ENCODE results near the gene TOLLIP.
"Not testable (repeated sequence)": the region's sequence is repeated elsewhere in the genome, so short reads cannot be mapped to it uniquely, and the experiment has no call there.

TOLLIP gene

DNA sequence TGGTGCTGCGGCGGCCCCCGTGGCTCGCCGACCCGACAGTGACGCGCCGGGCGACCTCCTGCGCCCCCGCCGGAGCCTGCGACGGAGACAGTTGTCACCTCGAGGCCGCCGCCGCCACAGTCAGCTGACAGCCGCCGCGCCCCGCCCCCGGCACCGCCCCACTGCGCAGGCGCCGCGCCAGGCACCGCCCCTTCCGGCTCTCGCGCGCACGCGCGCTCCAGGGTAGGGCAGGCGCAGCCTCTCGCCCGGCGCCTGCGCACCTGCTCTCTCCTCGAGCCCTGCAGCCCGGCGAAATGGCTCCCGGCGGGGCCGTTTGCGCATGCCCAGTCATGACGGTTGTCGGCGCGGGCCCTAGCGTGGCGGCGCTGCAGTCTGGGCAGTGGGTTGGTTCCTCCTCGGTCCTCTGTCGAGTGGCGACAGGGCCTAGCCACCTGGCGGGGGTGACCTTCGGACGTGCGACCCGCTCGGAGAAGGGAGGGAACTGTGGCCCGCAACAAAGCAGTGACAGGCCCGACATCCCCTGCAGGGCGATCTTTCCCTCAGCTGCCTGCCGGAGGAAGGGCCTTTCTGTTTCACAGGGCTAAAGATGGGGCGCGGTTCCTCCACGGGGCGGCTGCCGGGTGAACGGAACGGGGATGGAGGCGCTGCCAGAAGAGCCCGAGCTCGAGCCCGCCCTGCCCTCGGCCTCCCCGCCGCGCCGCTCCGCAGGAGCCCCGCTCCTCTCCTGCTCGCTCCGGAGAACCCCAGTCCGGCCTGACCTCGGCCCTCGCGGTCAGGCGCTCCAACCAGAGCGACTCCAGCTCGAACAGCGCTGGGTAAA lies at the start of gene TOLLIP:
Gene TOLLIP (minus strand): TSS at position 135 of the 820 bp plus-strand sequence. CDS start 134 bp downstream, at position 1.
- DNase-seq = peak; percentile 98

DNA sequence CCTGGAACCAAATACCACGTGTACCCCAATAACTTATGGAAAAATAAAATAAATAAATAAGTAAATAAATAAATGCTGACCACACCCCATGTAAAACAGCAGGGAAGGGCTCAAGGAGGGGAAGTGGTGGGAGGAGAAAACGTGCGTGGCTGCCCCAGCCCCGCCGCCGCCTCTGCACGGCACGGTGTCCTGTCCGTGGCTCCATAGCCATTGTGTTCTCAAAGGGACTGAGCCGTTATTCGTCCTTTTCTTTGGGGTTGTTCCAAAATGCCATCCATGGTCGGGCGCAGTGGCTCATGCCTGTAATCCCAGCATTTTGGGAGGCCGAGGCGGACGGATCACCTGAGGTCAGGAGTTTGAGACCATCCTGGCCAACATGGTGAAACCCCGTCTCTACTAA lies 49.5 kb upstream of the TOLLIP start:
- not testable (repeated sequence) for DNase-seq

DNA sequence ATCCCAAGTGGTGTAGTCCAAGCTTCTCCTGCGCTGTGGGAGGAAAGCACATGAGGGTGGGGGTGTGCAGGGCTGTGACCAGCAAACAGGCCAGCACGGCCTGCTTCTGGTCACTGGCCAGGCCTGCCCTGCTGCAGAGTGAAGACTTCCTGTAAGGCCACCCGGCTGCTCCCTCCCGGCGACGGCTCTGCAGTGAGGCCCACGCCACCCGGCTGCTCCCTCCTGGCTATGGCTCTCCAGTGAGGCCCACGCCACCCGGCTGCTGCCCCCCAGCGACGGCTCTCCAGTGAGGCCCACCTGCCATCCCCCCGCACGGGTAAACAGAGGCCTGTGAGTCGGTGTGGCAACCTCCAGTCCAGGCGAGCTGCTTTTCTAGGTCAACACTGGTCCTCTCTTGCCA lies 48.9 kb upstream of the TOLLIP start:
- DNase-seq = no peak

DNA sequence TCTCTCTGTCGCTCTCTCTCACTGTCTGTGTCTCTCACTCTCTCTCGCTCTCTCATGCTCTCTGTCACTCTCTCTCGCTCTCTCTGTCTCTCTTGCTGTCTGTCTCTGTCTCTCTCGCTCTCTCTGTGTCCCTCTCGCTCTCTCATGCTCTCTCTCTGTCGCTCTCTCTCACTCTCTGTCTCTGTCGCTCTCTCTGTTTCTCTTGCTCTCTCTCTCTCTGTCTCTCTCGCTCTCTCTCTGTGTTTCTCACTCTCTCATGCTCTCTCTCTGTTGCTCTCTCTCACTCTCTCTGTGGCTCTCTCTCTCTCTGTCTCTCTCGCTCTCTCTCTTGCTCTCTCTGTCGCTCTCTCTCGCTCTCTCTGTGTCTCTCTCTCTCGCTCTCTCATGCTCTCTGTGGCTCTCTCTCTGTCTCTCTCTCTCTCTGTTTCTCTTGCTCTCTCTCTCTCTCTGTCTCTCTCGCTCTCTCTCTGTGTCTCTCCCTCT lies 47.1 kb upstream of the TOLLIP start:
- no peak for DNase-seq

DNA sequence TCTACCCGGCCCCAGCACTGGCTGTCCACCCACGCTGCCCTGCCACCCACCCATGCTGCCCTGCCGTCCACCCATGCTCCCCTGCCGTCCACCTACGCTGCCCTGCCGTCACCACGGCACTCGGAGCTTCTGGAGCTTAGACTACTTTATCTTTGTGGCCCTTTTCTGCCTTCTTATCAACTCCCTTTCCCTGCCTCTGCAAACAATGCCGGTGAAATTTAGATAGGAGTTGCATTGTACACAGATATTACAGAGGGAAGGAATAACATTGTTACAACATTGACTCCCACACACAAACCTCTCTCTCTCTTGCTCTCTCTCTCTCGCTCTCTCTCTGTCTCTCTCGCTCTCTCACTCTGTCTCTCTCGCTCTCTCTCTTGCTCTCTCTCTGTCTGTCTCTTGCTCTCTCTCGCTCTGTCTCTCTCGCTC lies 46.6 kb upstream of the TOLLIP start:
- no peak for DNase-seq

DNA sequence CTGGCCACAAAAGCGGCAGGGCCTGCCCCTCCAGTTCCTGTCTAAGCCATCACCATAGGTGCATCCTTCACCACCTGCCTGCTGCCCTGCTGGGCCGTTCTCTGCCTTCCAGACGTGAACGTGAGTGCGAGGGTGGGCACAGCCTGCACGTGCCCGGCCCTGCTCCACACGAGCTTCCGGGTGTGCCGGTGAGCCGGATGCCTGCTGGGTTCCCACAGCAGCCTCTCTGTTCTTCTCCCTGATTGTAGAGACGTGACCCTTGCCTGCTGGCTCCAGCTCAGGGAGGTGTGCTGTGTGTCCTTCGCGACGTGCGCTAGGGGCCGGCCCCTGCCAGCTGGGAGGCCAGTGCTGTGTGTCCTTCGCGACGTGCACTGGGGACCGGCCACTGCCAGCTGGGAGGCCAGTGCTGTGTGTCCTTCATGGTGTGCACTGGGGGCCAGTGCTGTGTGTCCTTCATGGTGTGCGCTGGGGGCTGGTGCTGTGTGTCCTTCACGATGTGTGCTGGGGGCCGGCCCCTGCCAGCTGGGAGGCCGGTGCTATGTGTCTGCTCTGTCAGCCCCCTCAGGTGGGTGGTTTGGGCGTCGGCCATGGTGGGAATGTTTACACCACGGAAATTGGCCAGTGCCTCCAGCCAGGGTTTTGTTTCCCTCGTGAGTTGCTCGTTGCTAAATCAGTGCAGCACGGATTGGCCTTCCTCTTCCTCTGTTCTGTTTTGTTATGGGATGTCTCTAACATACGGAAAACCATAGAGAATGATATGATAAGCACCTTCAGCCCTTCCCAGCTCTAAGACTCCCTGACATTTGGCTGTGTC lies 44.9 kb upstream of the TOLLIP start:
- DNase-seq = no peak

DNA sequence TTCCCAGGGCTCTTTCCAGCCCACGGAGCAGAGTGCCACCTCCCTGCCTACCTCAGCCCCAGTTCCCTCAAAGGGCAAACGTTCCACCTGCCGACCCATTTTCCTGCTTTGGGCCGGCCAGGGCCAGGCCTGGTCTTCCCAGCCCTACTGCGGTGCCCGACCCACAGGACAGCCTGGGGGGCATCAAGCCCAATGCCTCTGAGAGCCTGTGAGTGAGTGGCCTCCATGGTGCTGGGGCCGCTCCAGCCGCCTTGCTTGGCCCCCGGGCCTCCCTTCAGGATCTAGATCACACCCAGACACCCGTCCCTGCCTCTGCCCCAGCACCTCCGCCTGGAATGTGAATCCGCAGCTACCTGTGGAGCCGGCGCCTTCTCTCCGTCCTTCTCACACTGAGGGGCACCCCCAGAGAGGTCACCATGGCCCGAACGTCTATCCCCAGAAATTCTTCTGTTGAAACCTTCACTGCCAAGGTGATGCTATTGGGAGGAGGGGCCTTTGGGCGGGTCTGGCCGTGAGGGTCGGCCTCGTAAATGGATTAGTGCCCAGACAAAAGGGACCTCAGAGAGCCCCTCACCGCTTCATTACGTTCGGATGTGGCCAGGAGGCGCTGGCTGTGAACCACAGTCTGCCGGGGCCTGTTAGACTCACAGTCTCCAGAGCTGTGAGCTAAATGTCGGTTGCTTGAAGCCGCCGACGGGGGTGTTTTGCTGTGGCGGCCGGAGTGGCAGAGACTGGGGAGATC lies 44.1 kb upstream of the TOLLIP start:
- DNase-seq = peak; percentile 33

DNA sequence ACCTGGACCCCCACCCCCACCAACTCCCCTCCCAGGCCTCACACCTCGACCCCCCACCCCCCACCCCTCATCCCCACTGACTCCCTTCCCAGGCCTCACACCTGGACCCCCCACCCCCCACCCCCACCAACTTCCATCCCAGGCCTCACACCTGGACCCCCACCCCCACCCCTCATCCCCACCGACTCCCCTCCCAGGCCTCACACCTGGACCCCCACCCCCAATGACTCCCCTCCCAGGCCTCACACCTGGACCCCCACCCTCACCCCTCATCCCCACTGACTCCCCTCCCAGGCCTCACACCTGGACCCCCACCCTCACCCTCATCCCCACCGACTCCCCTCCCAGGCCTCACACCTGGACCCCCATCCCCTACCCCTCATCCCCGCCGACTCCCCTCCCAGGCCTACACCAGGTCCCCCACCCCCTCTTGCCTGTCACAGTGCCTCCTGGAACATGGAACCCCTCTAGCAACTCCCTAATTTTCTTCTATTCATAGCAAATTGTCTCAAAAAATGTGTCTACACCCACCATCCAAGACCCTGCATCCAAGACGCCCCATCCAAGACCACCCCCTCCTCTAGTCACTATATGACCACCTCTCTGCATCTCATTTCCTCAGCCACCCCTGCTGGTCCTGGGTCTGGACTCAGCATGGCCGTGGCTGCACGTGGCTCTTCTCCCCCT lies 43.4 kb upstream of the TOLLIP start:
- DNase-seq = no peak

DNA sequence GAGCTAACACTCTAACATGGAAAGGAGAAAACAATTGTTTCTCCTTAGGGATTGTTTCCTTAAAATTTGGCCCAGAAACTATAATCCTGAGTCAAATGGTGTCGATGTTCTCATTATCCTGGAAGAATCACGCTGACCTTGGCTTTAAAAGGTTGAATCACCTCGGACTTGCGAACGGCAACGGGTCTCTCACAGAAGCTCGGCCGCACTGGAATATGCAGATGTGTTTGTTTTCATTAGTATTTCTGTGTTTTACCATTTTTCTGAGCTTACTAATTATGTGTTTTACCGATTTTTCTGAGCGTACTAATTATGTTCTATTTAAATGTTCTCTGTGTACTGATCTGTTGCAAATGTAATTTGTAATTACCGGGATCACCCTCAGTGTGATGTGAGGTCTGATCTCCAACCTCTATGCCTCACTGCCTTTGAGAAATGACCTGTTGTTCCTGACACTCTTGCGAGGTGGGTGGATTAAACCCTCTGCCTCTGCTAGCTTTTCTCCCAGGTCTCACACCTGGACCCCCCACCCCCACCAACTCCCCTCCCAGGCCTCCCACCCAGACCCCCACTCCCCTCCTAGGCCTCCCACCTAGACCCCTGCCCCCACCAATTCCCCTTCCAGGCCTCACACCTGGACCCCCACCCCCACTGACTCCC lies 42.0 kb upstream of the TOLLIP start:
- no peak for DNase-seq

DNA sequence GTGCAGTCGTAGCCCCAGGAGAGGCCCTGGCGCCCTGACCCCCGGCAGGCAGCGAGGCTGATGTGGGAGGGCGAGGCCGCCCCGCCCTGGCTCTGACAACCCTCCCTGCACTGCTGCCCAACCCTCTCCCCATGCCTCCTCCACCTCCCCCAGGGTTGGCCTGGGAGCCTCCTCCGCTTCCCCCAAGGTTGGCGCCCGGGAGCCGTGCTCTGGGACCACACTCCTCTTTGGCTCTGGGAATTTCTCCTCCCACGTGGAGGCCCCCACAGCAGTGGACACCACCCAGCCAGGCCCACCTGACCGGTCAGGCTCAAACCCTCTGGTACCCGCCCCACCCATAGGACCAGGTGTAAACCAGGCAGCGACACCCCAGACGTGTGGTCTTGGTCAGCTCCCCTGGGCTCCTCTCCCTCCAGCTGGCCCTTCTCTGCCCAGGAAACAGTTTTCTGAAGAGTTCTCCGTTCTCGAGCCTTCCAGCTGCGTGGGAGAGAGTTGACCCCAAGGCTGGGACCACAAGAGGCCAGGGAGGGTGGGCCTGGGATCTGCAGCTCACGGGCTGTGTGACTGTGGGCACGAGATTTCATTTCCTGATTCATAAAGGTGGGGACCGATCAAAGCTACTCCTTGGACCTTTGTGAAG lies 40.8 kb upstream of the TOLLIP start:
- DNase-seq = no peak

DNA sequence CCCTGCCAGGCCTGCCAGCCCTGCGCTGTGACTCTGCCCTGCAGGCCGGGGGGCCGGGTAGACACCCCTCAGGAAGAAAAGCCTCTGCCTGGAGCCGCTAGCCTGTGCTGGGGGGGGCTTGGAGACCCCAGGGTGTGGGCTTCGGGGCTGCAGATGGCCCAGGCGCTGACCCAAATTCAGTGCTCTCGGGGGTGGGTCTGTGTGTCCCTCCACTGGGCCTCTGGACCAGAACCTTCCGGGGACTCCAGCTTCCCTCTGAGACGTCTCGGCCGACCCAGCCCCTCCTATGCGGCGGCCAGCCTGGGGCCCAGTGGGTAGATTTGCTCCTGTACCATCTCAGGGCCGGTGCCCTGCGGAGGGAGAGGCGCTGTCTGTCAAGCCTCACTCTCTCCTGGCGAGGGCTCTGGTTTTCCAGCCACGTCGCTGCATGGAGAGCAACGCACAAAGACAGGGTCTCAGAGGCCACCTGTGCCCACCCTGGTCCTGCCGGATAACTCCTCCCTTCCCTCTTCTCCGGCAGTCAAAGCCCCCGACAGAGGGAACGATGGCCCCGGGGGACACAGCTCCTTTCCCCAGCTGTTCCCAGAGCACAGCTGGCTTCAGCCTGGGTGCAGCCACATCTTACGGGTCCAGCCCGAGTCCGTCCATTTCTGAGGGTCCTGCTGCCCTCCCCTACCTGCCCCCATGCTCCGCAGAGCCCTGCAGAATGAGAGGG lies 40.1 kb upstream of the TOLLIP start:
- DNase-seq = peak; percentile 42

DNA sequence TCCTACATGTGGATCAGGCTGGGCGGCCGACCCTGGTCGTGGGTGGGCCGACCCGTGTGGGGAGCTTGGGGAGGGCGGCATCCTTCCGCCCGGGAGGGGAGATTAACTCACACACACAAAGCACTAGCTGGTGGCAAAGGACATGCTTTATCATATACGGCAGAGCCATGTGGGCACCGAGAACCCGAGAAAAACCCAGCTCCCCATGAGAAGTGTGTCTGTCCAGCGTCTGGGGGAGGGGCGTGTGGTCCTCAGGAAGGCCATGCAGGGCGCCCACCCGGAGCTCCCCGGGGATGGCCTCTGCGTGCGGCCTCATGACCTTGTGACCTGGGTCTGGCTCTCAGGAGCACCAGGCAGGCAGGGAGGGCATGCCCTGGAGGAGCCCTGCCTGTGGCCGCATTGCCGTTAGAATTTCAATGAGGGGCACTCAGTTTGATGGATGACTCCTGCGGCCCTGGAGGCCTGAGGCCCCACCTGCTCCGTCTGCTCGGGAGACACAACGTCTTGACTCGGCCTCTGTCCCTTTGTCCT lies 39.4 kb upstream of the TOLLIP start:
- DNase-seq = peak; percentile 60

DNA sequence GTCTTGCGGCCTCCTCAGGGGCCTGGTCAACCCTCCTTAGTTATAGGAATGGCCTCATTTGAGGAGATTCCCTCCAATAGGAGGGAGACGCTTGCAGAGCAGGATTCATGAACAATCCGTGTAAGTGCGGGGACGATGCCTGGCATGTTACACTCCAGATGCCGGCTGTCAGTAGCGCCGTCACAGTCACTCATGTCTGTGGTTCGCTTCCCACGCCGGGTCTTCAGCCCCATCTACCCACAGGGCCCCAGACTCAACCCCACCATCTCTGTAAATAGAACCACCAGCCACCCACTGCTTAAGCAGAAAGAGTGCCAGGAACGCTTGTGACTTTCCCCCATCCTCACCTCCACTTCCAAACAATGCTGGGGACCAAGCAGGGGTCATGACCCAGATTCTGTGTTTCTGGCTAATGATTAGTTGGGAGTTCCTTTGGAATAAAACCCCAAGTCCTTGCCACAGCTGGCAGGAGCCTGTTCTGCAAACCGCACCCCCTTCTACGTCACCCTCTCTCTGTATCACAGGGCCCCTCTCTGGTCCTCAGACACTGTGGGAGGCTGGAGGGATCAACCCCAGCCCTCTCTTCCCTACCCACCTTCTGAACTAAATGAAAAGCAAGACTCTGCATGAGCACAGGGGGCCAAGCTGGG lies 38.8 kb upstream of the TOLLIP start:
- peak; percentile 43 for DNase-seq

DNA sequence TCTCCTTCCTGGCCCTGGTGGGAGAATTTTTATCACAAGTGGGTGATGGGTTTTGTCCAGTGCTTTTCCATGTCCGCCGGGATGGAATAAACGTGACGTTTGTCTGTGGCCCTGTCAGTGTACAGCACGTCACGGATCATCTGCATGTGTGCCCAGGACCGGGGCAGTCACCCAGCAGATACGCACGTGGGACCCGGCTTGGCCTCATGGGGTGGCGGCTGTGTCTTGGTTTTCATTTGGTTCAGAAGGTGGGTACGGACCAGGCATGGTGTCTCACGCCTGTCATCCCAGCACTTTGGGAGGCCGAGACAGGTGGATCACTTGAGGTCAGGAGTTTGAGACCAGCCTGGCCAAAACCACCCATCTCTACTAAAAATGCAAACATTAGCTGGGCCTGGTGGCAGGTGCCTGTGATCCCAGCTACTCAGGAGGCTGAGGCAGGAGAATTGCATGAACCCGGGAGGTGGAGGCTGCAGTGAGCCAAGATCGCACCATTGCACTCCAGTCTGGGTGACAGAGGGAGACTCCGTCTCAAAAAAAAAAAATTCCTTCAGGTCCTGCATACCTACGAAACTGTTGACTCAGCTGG lies 38.1 kb upstream of the TOLLIP start:
- not testable (repeated sequence) for DNase-seq

DNA sequence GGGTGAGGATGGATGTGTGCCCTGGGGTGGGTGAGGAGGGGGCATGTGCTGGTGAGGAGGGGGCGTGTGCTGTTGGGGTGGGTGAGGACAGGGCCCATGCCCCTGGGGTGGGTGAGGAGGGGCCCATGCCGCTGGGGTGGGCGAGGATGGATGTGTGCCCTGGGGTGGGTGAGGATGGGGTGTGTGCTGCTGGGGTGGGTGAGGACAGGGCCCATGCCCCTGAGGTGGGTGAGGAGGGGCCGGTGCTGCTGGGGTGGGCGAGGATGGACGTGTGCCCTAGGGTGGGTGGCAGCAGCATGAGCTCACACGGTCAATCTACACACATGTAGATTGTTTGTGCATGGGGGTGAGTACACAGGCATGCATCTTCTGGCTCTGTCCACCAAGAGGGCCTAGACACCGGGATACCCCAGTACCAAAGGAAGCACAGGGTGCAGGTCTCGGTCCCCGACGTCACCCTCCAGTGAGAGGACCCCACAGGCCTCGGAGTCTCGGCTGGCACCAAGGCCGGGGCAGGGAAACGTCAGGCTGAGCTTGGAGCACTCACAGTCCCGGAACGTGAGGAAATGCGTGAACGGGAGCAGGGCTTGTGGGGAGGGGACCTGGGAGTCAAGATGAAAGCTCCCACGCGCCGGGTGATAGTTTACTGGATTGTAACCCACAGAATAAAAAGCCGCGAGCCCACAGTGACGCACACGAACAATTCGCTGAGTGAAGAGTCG lies 37.4 kb upstream of the TOLLIP start:
- DNase-seq = no peak

DNA sequence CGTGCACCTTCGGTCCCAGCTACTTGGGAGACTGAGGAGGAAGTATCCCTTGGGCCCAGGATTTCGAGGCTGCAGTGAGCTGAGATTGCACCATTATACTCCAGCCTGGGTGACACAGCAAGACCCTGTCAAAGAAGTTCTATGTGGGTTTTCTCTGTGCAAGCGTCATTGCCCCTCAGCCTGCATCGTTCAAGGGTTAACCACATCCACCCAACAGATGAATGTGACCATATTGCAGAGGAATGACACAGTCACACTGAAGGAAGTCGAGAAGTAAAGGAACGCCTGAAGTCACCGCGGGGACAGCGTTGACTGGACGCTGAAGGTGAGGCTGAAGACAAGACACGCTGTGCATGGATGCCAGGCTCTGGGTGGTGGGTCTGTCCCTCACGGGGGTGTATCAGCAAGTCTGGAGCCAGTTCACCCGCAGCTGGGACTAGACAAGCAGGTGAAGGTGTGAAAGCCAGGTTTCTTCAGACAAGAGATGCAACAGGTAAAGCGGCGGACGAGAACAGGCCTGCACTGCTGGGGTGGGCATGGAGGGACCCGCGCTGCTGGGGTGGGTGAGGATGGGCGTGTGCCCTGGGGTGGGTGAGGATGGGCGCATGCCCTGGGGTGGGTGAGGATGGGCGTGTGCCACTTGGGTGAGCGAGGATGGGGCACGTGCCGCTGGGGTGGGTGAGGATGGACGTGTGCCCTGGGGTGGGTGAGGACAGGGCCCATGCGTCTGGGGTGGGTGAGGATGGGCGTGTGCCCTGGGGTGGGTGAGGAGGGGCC lies 36.5 kb upstream of the TOLLIP start:
- DNase-seq = no peak

DNA sequence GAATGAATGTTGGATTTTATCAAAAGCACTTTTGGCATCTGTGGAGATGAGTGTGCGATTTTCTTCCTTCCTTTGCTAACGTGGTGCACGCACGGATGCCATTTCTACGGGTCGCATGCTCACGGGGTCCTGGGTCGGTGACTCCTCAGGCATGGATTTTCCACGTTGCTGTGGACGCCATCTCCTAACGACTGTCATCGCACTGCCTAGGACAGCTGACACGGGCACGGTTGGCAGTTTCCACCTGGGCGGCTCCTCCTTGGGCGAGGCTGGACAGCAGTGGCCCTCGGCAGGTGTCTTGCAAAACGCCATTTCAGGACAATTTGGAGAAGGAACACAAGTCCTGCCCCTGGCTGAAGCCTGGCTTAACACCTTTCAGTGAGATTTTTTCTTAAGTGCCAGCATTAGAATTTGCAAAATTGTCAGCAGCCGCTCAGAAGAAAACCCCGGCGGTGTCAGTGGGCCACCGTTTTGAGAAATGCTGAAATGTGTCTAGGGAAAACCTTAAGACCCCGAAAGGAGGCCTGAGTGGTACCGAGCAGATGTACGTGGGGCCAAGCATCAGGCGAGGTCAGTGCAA lies 34.7 kb upstream of the TOLLIP start:
- DNase-seq = no peak
